DOHH2 (cell line): ENCODE results near the gene RPS2.
"Not testable (repeated sequence)": the region's sequence is repeated elsewhere in the genome, so short reads cannot be mapped to it uniquely, and the experiment has no call there.

Source experiments
- H3F3A ChIP-seq: fragments of 200-600 bp; sonication (generic), shearing (Covaris generic); 2 replicates; pipeline ENCODE4 v1.6.0; 2016; ENCODE audit warnings: antibody characterized with exemption, mild to moderate bottlenecking; ENCODE audit not compliant: control insufficient read depth, insufficient read depth
- H3K27ac ChIP-seq: fragments of 200-600 bp; sonication (generic); 2 replicates; pipeline ENCODE4 v1.5.1; 2014; ENCODE audit warnings: low read depth, mild to moderate bottlenecking, low read length, moderate library complexity
- H3K27me3 ChIP-seq: fragments of 200-600 bp; sonication (generic); 2 replicates; pipeline ENCODE4 v1.6.1; 2014; ENCODE audit warnings: mild to moderate bottlenecking, low read length, mixed read lengths; ENCODE audit not compliant: control insufficient read depth
- H3K36me3 ChIP-seq: fragments of 200-600 bp; sonication (generic); 2 replicates; pipeline ENCODE4 v1.6.1; 2014; ENCODE audit warnings: mild to moderate bottlenecking, low read length, moderate library complexity, mixed read lengths; ENCODE audit not compliant: control insufficient read depth
- H3K4me1 ChIP-seq: fragments of 200-600 bp; sonication (generic); 2 replicates; pipeline ENCODE4 v1.6.1; 2014; ENCODE audit warnings: mild to moderate bottlenecking, low read length, mixed read lengths; ENCODE audit not compliant: control insufficient read depth
- H3K4me2 ChIP-seq: fragments of 200-600 bp; sonication (generic); 2 replicates; pipeline ENCODE4 v1.6.0; 2014; ENCODE audit warnings: mild to moderate bottlenecking, low read length, moderate library complexity
- H3K4me3 ChIP-seq: fragments of 200-600 bp; sonication (generic); 2 replicates; pipeline ENCODE4 v1.5.1; 2014; ENCODE audit warnings: mild to moderate bottlenecking, low read length, mixed read lengths
- H3K79me2 ChIP-seq: fragments of 200-600 bp; sonication (generic); 2 replicates; pipeline ENCODE4 v1.6.1; 2014; ENCODE audit warnings: mild to moderate bottlenecking, low read length, mixed read lengths; ENCODE audit not compliant: control insufficient read depth
- H3K9me2 ChIP-seq: fragments of 200-600 bp; sonication (generic); replicated peaks from 2 replicates; pipeline ENCODE4 v1.6.1; 2014; ENCODE audit warnings: mild to moderate bottlenecking, low read length, mixed read lengths; ENCODE audit not compliant: control insufficient read depth
- H3K9me3 ChIP-seq: fragments of 200-600 bp; sonication (generic); 2 replicates; pipeline ENCODE4 v1.6.1; 2014; ENCODE audit warnings: antibody characterized with exemption, low read length, mixed read lengths; ENCODE audit not compliant: control insufficient read depth, insufficient read depth
- H4K20me1 ChIP-seq: fragments of 200-600 bp; sonication (generic); 2 replicates; pipeline ENCODE4 v1.6.0; 2014; ENCODE audit warnings: low read depth, mild to moderate bottlenecking, antibody characterized with exemption, low read length, moderate library complexity; ENCODE audit not compliant: control insufficient read depth, insufficient read depth
- EZH2phosphoT487 ChIP-seq: fragments of 200-600 bp; sonication (generic); IDR thresholded peaks from 2 replicates; pipeline ENCODE4 v1.6.1; 2017; ENCODE audit warnings: borderline replicate concordance, mild to moderate bottlenecking, antibody characterized with exemption, low read length, moderate library complexity, mixed read lengths
- TF ChIP-seq, protein P1 (sequence below): fragments of 200-600 bp; sonication (generic); IDR thresholded peaks from one replicate; pipeline ENCODE4 v1.5.1; 2014; ENCODE audit warnings: antibody characterized with exemption, mild to moderate bottlenecking, low read depth, low read length; ENCODE audit not compliant: poor library complexity, severe bottlenecking

Gene RPS2

DNA sequence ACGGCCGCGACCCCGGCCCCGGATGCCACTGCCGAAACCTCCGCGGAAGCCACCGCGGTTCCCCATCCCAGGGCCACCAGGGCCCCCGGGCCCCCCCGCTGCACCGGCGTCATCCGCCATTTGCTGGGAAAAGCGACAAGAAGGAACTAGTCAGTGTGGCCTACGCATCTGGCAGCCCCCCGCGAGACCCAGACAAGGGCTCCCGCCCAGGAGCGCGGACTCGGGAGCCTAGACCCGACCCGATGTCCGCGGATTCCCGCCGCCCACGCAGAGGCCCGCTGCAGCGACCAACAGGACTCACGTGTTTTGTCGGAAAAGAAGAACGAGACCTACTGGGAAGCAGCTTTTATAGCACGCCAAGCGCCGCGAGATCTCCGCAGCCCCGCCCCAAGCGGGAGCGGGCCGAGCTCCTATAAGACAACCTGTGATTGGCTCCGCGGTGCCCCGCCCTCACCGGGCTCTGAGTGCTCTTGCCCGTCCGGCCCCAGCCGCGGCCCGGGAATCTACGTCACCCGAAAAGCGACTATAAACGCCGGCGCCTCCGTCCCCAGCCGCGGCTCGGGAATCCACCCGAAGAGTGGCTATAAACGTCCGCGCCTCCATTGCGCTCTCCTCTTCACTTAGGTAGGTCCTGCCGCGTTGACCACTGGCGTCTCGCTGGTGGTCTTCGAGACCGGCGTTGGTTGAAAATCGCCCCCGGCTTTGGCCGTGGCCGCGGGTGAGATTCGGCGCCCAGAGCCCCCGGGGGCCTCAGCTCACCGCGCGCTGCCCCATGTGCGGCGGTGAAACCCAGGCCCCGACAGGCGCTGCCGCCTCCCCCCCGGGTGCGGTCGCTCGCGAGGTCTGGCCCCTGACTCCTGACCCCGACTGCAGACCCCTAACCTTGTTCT lies at the start of gene RPS2:
RPS2 (minus strand) TSS at position 321 of the 890 bp plus-strand sequence; CDS start at position 120, 201 bp downstream.
- H3K79me2 ChIP-seq, result peaks cover 63% of the 10 kb centered on the region
- peaks cover 10% of the 10 kb centered on the region for H4K20me1 ChIP-seq
- peak within 1 kb of the TSS; percentile 100 for H3K4me3 ChIP-seq
- no peaks in the 10 kb centered on the region for H3K9me3 ChIP-seq
- peaks cover 43% of the 10 kb centered on the region for H3F3A ChIP-seq
- no peaks in the 10 kb centered on the region for H3K9me2 ChIP-seq
- peak within 1 kb of the TSS; percentile 91 for H3K27ac ChIP-seq
- H3K36me3 ChIP-seq, result peaks cover 71% of the 10 kb centered on the region
- H3K4me1 ChIP-seq, result peaks cover 36% of the 10 kb centered on the region
- TF ChIP-seq, protein P1, sequence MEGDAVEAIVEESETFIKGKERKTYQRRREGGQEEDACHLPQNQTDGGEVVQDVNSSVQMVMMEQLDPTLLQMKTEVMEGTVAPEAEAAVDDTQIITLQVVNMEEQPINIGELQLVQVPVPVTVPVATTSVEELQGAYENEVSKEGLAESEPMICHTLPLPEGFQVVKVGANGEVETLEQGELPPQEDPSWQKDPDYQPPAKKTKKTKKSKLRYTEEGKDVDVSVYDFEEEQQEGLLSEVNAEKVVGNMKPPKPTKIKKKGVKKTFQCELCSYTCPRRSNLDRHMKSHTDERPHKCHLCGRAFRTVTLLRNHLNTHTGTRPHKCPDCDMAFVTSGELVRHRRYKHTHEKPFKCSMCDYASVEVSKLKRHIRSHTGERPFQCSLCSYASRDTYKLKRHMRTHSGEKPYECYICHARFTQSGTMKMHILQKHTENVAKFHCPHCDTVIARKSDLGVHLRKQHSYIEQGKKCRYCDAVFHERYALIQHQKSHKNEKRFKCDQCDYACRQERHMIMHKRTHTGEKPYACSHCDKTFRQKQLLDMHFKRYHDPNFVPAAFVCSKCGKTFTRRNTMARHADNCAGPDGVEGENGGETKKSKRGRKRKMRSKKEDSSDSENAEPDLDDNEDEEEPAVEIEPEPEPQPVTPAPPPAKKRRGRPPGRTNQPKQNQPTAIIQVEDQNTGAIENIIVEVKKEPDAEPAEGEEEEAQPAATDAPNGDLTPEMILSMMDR, result no peak
- TF ChIP-seq EZH2phosphoT487, result no peak
- peak within 1 kb of the TSS; percentile 99 for H3K4me2 ChIP-seq
- no peaks in the 10 kb centered on the region for H3K27me3 ChIP-seq

DNA sequence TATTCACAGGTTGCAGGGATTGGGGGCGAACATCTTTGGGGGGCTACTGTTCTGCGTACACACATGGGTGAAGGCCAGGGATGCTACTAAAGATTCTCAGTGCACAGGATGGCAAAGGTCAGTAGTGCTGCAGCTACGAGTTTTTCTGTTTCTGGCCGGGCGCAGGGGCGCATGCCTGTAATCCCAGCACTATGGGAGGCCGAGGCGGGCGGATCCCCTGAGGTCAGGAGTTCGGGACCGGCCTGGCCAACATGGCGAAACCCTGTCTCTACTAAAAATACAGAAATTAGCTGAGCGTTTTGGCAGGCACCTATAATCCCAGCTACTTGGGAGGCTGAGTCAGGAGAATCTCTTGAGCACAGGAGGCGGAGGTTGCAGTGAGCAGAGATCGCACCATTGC lies 48.9 kb upstream of the RPS2 start:
- Histone ChIP-seq H3K27me3 (peaks cover 4% of the 10 kb centered on the region), H3F3A (no peaks in the 10 kb centered on the region), H3K4me2 (no peak overlapping the region), H4K20me1 (peaks cover 2% of the 10 kb centered on the region), H3K36me3 (peaks cover 12% of the 10 kb centered on the region), H3K9me2 (no peaks in the 10 kb centered on the region), H3K4me3 (no peak overlapping the region), H3K27ac (no peak overlapping the region), H3K79me2 (peaks cover 21% of the 10 kb centered on the region), H3K9me3 (no peaks in the 10 kb centered on the region), H3K4me1 (peaks cover 8% of the 10 kb centered on the region)
- TF ChIP-seq, protein P1, result no peak
- TF ChIP-seq EZH2phosphoT487, result no peak

DNA sequence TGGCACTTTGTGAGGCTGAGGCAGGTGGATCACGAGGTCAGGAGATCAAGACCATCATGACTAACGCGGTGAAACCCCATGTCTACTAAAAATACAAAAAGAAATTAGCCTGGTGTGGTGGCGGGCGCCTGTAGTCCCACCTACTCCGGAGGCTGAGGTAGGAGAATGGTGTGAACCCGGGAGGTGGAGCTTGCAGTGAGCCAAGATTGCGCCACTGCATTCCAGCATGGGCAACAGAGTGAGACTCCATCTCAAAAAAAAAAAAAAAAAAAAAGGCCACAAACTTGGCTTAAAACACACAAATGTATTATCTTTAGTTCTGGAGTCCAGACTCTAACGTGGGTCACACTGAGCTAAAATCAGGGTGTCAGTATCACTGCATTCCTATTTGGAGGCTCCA lies 47.1 kb upstream of the RPS2 start:
- Histone ChIP-seq H3K79me2 (peaks cover 39% of the 10 kb centered on the region), H4K20me1 (peaks cover 20% of the 10 kb centered on the region), H3K4me1 (peaks cover 26% of the 10 kb centered on the region), H3K36me3 (peaks cover 30% of the 10 kb centered on the region)
- H3K27me3 ChIP-seq, H3F3A ChIP-seq, H3K9me2 ChIP-seq, H3K27ac ChIP-seq, H3K9me3 ChIP-seq, H3K4me2 ChIP-seq, H3K4me3 ChIP-seq: not testable (repeated sequence)
